ENCODE results near the gene NDST3. TPM values are rescaled to one million over a fixed set of nuclear protein-coding genes. Genes with fewer than 3 reads are reported as not detected.

Gene NDST3
- total RNA-seq, 1 donor from 2014 or later = not detected

DNA sequence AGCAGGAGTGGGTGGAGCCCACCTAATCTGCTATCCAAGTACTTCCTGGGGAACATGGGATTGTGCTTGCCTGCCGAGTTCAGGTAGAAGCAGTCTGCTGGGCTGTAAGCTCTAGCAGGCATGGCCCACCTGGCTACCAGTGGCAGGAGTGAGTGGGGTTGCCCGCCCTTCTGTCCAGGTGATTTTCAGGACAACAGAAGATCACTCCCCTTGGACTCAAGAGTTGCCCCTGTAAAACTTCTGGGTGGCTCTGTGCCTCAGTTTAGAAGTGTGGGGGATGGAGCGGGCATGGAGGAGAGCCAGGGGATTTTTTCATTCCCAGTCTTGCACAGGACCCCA, 43.5 kb downstream of the NDST3 start:
- no peak for DNase-seq (ENCODE audit: low read depth in 2 of 2)

DNA sequence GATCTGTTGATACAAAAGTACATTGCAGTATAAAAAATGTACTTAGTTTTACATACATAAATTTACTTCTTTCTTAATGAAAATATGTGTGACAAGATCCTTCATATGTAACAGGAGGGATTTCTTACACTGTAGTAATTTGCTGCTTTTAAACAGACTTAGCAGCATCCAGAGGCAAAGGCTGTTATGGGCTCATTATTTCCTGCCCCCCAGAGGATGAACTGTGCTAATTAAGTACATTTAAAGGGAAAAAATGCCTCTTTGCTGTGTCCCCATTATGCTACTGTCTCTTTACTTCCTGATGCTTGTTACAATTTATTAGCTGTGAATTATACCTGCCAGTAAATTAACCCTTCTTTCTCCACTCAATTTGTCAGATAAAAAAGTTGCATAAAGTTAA, 47.1 kb downstream of the NDST3 start:
- peak in 1 of 2 donors; percentile 16 for DNase-seq (ENCODE audit: low read depth in 2 of 2)

DNA sequence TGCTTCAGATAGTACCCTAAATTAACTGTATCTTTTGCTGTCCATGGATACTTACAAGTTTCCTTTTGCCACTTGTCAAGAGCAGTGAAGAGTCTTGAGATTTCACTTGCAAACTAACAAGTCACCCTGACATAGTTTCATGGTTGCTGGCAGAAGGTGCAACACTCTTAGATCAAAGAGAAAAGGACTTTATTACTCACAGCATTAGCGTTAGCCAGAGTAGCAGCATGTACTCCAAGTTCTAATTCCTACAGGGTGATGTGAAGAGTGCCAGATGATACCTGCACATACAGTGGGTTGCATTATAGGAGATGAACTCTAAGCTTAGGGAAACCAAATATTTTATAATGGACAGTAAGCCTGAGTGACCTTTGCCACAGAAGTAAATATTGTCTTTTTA, 47.9 kb downstream of the NDST3 start:
- no peak for DNase-seq (ENCODE audit: low read depth in 2 of 2)

DNA sequence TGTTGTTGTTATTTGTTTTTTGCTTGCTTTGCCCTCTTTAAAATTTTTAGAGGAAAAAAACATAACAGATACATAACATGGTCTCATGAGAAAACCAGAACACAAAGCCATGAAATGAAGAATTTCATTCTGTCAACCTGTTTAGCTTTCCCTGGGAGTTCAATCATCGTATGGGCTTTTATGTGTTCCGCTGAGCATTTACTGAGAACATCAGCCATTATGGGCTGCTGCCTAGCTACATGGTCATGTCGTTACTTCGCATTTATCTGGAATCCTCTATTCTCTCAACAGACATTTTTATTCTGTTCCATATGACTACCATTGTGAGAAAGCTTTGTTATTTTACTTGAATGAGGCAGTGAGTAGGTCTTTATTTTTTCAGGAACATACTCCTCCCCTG, 51.4 kb downstream of the NDST3 start:
- no peak for DNase-seq (ENCODE audit: low read depth in 2 of 2)

DNA sequence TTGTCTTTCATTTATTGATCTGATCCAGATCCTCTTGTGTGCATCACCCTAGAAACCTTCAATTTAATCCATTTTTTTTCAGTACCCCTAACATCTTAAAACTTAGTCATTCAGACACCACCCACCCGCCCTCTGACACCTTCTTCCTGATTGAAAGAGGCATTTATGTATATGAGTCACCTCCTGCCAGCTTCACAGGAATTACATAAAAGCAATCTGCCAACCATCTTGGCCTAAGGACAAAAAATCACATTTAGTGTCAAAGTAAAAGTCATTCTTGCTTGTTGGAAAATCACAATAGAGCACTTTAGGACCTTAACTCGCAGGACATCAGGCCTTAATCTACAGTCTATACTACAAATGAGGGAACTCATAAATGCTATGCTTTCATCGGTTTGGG, 52.1 kb downstream of the NDST3 start:
- DNase-seq (ENCODE audit: low read depth in 2 of 2) = peak; percentile 77 to 86

DNA sequence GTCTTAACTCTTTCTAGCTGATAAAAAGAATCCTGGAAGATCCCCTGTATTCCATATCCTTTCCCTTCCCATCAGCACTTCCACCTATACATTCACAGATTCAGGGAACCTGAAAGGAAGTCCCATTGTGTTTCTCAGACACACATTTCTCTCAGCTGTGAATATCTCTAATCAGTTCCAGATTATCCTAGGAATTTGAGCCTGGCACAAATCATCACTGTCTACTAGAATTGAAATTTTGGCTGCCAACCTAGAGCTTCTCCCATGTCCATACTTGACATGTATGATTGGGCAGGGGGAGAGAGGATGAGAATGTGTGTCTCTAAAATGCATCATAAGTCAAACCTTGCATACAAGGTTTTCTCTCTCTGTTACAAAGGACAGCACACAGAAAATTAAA, 53.1 kb downstream of the NDST3 start:
- DNase-seq (ENCODE audit: low read depth in 2 of 2) = peak; percentile 1 to 12

DNA sequence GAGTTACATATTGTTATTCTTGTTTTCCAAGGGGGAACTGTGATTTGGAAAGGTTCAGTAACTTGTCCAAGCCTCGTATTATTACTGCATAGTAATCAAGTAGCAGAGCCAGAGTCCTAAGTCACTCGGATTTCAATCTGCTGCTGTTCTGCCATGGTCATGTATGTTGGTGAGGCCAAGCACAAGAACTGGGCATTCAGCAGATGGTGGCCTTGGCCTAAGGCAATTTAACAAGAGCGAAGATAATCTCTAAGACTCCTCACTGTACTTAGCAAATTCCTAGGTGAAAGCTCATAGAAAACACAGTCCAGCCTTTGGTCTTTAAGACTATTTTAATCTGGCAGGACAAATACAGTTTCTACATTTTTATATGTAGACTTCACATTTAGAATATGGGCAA, 64.8 kb downstream of the NDST3 start:
- DNase-seq (ENCODE audit: low read depth in 2 of 2) = no peak

DNA sequence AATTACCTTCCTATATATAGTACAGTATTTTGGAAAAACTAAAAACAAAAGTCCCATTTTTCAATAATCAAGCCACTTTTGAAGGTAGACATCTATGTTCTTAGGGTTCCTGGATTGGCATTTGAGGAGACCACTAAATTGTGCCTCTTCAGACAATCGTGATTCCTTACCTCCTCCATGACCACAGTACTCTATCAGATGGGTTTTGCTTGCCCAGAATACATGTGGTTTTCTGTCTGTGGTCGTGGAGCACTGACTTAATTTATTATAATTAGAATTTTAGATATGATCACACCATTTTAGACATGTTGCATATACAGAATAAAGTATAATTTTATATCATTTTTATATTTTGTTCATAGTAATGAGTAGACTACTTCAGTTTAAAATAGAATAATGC, 67.9 kb downstream of the NDST3 start:
- no peak for DNase-seq (ENCODE audit: low read depth in 2 of 2)

DNA sequence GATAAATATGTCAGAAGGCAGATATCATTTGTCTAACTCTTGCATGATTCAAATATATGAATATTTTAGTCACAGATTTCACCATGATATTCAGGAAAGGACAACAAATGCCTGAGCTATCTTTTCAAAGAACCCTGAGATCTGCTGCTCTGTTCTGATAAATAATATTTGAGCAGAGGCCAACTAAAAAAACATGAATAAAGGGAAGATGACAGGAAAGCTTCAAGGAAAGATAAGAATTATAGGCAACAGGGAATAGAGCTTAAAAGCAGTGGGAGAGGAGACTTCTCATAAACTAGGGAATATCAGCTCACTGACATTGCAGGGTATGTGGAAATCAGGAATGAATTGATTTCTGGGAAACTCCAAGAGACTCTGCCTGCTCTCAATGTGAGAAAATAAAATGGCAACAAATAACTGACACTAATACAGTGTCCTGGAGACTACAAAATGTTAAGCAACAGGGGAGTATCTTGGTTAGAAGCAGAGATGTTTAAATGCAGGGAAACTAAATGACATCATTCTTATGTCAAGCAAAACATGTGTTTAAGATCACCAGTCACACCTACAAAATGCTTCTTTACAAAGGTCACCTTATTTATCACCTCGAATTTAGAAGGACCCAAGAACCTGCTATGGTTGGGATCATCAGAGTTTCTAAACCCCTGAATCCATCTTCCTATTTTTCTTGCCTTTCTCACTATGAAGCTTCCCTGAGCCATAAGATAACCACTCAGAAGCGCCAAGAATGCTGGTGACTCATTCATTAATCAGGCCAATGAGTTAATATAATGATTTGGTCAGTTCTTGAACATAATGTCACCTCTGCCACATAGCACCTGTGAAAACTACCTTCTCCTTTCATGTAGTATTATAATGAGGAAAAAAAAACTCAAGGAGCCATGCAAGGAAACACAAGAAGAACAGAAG, 78.1 kb downstream of the NDST3 start:
- DNase-seq (ENCODE audit: low read depth in 2 of 2) = peak; percentile 36 to 90

DNA sequence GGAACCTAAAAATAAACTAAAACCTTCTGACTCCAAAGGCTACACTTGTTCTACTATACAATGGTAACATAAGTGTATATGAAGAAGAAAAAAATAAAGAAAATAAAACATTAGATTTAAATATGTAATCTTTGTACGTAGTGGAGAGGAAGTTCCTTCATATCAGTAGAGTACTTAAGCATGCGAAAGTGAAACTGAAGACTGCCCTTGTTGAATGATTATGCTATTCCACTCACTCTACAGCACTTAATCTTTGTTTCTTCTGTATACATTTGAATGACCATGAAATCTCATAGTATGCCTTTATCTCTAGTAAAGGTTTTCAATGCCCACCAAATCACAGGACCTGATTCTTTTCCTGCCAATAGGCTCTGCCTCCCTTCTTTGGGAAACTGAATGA, 78.9 kb downstream of the NDST3 start:
- DNase-seq (ENCODE audit: low read depth in 2 of 2) = peak; percentile 25 to 26

DNA sequence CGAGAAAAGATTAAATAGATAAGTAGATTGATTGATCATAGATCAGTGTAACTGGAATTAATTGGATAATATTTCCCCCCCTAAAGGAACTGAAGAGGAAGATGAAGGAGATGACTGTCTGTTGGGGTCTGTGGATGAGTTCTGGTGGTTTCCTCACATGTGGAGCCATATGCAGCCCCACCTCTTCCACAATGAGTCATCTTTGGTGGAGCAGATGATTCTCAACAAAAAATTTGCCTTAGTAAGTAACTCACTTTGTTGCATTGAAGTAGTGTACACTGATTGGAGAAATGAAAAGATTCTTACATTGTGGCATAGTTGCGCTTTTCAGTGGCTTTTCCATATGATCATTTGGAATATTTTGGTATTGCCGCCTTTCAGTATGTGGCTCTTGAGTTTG, 80.4 kb downstream of the NDST3 start:
- peak in 1 of 2 donors; percentile 3 for DNase-seq (ENCODE audit: low read depth in 2 of 2)

DNA sequence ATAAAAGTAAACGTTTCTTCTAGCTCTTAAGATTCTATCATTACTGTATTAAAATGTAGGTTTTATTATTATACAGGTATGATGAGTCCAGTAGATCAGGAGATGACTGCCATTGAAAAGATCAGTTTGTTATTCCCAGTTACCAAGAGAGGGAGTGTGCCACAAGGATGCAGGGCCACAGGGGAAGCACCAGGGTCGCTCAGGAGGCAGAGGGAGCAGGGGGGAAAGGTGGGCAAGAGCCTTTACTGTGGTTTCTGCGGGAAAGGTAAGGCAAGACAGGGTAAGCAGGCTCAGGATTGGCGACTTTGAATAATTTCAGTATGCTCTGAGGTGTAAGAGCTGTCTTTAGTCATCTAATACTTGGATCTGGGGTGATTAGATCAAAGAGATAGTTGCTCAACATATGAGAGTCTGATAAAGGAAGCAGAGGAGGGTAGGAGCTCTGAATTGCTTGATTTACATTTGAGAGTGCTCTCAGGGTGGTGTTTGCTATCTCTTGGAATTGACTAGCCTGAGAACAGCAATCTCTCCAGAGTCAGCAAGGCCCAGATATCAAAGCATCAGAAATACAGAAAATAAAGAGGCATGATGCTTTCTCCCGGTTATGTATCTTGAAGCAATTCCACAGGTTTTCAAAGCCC, 86.0 kb downstream of the NDST3 start:
- DNase-seq (ENCODE audit: low read depth in 2 of 2) = no peak

DNA sequence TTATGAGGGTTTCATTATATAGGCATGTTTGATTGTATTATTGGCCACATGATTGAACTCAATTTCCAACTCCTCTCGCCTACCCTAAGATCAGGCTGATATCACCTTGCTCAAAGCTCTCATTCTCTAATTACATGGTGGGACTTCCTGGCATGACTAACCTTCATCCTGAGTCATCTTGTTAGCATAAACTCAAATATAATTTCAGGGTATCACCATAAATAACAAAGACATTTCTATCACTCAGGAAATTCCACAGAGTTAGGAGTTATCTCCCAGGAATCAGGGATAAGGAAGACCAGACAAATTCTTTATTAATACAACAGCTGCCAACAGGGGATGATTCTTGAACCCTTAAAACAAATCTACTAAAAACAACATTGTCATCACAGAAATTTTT, 90.7 kb downstream of the NDST3 start:
- DNase-seq (ENCODE audit: low read depth in 2 of 2) = peak in 1 of 2 donors; percentile 39

DNA sequence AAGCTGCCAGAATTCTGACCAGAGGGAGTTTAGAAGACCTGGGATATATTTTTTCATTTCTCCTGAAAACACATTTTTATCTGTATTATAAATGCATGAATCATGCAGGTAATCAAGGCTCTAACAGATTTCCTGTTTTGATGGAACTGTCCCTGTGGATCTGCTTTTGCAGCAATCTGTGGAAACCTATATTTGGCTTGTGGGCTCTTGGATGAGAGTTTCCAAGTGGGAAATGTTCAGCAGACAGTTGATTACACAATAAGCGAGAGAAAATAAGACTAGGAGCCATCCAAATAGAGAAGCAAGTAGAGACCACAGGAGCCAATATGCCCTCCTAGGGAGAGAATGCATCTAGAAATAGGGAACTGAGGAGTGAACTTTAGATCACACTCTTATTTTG, 105.0 kb downstream of the NDST3 start:
- peak in 1 of 2 donors; percentile 91 for DNase-seq (ENCODE audit: low read depth in 2 of 2)

DNA sequence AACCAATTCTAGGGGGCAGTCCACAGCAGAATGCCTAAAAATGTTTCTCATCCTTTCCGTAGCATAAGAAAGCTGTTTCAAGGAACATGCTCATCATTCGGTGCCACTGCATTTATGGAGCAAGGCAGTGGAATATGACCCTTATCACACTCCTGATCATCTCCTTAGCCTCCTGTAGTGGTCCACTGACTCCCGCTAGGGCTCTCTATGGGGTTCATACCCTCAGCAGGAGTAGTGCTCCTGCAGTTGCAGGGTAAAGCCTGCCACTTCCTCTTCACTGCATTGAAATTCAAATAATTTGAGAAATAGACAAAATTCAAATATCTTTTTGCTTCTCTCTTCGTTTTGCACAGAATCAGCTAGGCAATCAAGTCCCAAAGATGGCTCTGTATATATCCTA, 107.0 kb downstream of the NDST3 start:
- DNase-seq (ENCODE audit: low read depth in 2 of 2) = peak in 1 of 2 donors; percentile 14

DNA sequence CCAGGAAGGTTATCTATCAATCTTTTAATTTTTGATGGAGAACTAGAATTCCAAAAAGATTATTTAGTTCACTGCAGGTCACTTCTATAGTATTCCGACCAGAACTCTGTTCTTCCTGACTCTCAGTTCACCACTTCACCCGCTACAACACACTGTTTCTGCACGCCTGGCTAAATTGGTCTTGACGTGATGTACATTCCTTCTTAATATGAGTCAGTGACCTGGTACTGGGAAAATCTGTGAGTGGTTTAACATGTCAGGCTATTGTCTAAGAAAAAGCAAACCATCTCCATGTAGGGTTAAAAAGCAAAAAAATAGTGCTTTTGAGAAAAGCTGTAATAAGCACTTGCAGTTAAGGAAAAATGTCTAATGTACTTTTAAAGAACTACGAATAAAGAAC, 120.4 kb downstream of the NDST3 start:
- peak in 1 of 2 donors; percentile 12 for DNase-seq (ENCODE audit: low read depth in 2 of 2)

DNA sequence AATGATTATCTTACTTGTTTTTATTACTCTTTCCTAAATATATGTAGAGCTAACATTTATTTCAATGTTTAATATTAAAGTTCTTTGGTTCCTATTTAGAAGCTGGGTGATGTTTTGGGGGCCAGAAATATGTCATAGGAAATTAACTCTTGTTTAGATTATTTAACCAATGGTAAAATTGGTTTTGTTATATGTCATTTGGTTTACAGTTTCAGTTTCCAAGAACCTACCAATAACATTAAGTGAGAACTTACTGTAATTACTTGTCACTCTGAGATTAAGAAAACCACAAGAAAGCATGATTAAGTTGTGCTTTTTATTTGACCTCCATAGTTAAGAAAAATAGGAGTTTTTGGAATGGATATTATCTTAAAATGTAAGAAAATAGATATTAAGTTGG, 121.2 kb downstream of the NDST3 start:
- DNase-seq (ENCODE audit: low read depth in 2 of 2) = no peak

DNA sequence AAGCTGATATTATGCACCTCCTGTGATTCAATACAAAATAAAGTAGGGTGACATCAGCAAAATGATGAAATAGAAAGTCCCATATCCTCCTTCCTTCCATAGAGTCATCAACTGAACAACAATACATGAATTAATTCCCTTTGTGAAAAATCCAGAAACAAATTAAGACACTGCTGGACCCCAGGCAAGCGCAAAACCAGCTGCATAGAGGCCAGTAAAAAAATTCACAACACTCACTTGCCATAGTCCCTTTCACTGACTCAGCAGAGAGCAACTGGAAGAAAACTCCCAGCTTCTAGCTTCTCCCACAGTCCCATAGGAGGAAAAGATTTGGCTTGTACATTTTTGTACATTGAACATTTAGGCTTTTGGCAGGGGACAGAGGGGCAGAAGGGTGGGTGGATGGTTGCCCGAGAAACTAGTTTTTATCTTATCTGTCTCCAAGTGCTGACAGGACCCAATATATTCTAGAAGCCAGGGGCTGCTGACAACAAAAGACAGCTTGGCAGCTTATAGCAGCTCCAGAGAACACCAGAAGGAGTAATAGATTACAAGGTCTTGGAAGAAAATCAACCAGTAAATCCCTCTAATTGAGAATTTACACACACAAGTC, 124.6 kb downstream of the NDST3 start:
- no peak for DNase-seq (ENCODE audit: low read depth in 2 of 2)

DNA sequence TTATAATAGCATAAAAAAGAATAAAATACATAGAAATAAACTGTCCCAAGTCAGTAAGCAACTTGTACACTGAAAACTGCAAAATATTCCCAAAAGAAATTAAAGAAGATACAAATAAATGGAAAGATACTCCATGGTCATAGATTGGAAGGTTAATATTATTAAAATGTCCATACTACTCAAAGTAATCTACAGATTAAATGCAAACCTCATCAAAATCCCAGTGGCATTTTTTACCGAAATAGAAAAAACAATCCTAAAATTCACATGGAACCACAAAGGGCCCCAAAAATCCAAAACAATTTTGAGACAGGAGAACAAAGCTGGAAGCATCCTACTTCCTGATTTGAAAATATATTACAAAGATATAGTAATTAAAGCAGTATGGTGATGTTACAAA, 133.0 kb downstream of the NDST3 start:
- DNase-seq (ENCODE audit: low read depth in 2 of 2) = no peak

DNA sequence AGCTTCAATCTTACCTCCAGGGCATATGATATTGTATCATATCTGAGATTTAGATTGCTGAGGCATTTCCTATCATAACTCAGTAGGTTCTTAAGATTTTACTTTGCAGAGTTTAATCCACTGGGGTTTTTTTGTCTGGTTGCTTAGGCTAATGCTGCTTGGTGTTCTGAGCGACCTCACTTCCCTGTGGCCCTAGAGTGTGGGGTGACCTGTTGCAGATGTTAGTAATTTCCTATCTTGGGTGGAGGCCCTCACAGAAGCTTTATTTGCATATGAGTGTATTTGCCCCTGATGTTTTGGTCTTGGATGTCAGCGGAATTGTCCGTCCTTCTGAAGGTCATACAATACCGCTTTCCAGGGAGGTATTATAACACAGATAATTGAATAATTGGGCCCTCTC, 137.1 kb downstream of the NDST3 start:
- DNase-seq (ENCODE audit: low read depth in 2 of 2) = peak in 1 of 2 donors; percentile 57

DNA sequence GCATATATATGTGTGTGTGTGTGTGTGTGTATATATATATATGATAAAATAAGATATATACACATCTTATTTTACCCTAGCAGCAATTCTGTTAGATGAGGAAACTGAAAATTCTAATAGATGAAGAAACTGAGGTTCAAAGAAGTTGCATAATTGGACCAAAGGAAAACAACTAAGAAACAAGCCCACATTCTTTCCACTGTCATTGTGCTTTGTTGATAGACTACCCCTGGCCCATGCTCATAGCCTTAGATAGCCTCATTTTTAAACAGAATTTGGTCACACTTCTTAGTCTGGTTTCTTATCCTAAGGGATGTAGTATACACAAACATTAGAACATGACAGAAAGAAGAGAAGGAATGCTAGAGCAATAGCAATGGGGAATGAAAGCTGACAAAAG, 138.8 kb downstream of the NDST3 start:
- peak in 1 of 2 donors; percentile 12 for DNase-seq (ENCODE audit: low read depth in 2 of 2)

DNA sequence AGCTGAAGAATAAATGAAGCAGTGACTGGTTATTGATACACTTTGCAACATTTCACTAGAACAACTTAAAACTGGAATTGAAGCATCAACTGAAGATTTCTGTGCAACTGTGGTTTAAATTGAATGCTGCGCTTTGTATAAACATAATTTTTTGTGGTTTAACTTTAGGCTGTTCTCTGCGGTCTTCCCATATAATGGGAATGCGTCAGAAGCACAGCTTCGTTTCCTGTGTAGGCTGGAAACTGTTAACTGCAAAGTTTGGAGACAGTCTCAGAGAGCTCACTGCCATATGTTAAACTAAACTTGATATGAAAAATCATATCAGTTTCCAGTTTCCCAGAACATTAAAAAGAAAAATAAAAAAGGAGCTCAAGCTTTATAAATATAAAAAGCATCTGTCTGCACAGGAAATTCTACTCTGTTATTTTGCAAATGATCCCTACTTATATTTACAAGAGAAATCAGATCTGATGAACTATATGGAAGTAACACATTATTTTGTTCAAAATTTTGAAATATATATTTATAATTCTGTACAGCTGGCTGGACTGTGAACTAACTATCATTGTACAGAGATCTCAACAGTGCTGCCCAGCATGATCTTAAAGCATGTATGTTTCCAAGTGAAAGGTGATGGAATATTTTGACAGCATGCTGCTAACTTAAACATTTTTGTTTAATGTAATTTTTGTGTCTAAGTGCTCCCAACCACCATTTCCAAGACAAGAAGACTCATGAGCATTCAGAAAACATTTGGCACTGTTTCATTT, 139.9 kb downstream of the NDST3 start:
- peak; percentile 58 to 81 for DNase-seq (ENCODE audit: low read depth in 2 of 2)

Measured in lung microvascular endothelial cell (primary cell).